HL-60 (cell line): ENCODE measurements around the gene PEX5.

Experiments
- DNase-seq, 2 experiments: peaks; one replicate each; pipeline ENCODE4 v3.0.0-alpha.2; 2010 to 2020; ENCODE audit warnings: low read depth in 1 of 2, low spot score in 1 of 2
- H3K27ac ChIP-seq: fragments of 250-450 bp; sonication (Bioruptor Pico); replicated peaks from 2 replicates; pipeline ENCODE4 v1.5.1; 2020; ENCODE audit warnings: mild to moderate bottlenecking, moderate library complexity
- H3K27me3 ChIP-seq: fragments of 250-450 bp; sonication (Bioruptor Pico); 2 replicates; pipeline ENCODE4 v1.5.1; 2021; ENCODE audit warnings: mild to moderate bottlenecking, moderate library complexity; ENCODE audit not compliant: insufficient read depth, poor library complexity, severe bottlenecking
- H3K4me3 ChIP-seq: replicated peaks from 2 replicates; pipeline ENCODE4 v1.5.1; 2011; ENCODE audit warnings: mild to moderate bottlenecking, control low read depth, low read length; ENCODE audit not compliant: insufficient read depth
- CTCF ChIP-seq: IDR thresholded peaks from one replicate; pipeline ENCODE4 v1.5.1; 2011; ENCODE audit warnings: low read length, control low read depth, inconsistent platforms; ENCODE audit not compliant: insufficient read depth
- GABPA ChIP-seq: IDR thresholded peaks from 2 replicates; pipeline ENCODE4 v1.6.1; 2012; ENCODE audit warnings: low read depth
- POLR2AphosphoS5 ChIP-seq: IDR thresholded peaks from 2 replicates; pipeline ENCODE4 v1.6.1; 2012; ENCODE audit warnings: low read depth
- REST ChIP-seq: IDR thresholded peaks from 2 replicates; pipeline ENCODE4 v1.6.1; 2012; ENCODE audit warnings: low read depth; ENCODE audit not compliant: insufficient replicate concordance
- SPI1 ChIP-seq: IDR thresholded peaks from 2 replicates; pipeline ENCODE4 v1.6.1; 2012; ENCODE audit warnings: low read depth, mild to moderate bottlenecking, borderline replicate concordance

Gene PEX5

GRCh38 chr12:7154042-7154441 is 35.4 kb upstream of the PEX5 start:
- H3K27me3 ChIP-seq: peaks cover 2% of the 10 kb centered on the region
- DNase-seq: no peak
- TF ChIP-seq CTCF (no peak), POLR2AphosphoS5 (no peak), SPI1 (no peak), GABPA (no peak), REST (no peak)
- no peak overlapping the region for H3K4me3 ChIP-seq
- no peak overlapping the region for H3K27ac ChIP-seq

- TF ChIP-seq SPI1: no peak
- Histone ChIP-seq H3K4me3 (no peak overlapping the region), H3K27me3 (no peaks in the 10 kb centered on the region), H3K27ac (no peak overlapping the region)
- DNase-seq: no peak
These were observed 34.5 kb upstream of the PEX5 start for GRCh38 chr12:7154901-7155470.

- Histone ChIP-seq H3K27me3 (no peaks in the 10 kb centered on the region), H3K27ac (no peak overlapping the region), H3K4me3 (no peak overlapping the region)
- TF ChIP-seq SPI1 (no peak), REST (no peak), CTCF (no peak), GABPA (no peak), POLR2AphosphoS5 (no peak)
- no peak for DNase-seq
These were observed 33.9 kb upstream of the PEX5 start for GRCh38 chr12:7155471-7156034.

GRCh38 chr12:7156259-7157197 is 33.0 kb upstream of the PEX5 start:
- Histone ChIP-seq H3K27me3 (no peaks in the 10 kb centered on the region), H3K27ac (no peak overlapping the region), H3K4me3 (no peak overlapping the region)
- DNase-seq: no peak
- TF ChIP-seq GABPA (no peak), POLR2AphosphoS5 (no peak), SPI1 (no peak), CTCF (no peak), REST (no peak)
